ENCODE measurements around the gene LCN12.

LCN12 gene

GRCh38 chr9:136951541-136952320 lies at the start of gene LCN12:
Gene LCN12 (plus strand): TSS chr9:136952273. CDS start chr9:136952328, 55 bp downstream.
- no peak for DNase-seq (ENCODE audit: low read depth in 2 of 2)

DNA sequence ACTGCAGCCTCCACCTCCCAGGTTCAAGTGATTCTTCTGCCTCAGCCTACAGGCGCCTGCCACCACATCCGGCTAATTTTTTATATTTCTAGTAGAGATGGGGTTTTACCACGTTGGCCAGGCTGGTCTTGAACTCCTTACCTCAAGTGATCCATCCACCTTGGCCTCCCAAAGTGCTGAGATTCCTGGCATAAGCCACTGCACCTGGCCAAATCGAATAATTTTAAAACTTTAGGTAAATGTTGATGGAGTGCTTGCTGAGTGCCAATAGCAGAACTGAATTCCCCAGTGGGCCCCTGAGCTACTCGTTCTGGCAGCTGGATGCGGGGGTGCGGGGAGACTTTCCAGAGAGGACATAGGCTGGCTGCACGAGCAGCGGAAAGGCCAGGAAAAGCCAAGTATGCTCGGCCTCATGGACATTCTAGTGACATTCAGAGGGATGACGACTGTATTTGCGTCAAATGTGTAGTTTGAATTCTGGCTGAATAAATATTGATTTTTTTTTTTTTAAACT lies 49.0 kb upstream of the LCN12 start:
- DNase-seq (ENCODE audit: low read depth in 2 of 2): no peak

GRCh38 chr9:136906266-136906665 lies 45.8 kb upstream of the LCN12 start:
- no peak for DNase-seq (ENCODE audit: low read depth in 2 of 2)

DNA sequence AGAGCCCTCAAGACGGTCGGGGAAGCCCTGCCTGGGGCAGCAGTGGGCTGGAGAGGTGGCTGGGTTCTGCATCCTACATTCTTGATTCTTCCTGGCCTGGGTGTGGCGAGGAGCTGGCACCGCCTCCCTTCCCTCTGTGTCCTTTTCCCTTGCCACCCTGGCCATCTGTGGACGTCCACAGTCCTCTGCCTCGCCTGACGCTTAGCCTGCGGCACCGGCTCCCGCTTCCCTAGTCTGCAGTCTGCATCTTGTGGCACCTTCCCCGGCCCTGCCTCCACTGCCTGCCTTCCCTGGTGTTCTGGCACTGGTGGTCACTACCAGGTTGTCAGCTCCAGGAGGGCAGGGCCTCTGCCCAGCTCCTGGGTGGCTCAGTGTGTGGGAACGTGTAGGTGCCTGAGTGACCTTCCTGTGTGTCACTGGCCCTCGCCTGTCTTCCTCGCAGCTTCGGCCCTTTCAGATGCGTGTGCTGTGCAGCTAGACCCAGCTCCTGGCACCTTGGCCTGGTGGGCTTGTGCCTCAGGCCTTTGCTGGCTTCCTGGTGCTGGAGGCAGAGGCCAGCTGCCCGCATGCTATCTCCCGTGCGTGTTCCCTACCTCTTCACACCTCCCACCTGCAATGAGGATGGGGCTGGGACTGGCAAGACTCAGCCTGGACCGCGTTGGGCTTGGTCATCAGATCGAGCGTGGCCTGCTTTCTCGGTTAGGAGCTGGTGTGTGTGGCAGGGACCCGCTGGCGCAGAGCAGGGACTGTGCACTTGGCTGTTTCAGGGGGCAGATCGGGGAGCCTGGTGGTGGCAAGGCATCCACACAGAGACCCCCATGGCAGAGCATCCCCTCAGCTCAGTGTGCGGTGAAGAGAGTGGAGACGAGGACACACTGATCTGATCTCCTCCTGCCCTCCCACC lies 44.8 kb upstream of the LCN12 start:
- no peak for DNase-seq (ENCODE audit: low read depth in 2 of 2)

- no peak for DNase-seq (ENCODE audit: low read depth in 2 of 2)
These were observed 41.7 kb upstream of the LCN12 start for GRCh38 chr9:136910197-136910900.

GRCh38 chr9:136910901-136911245 lies 41.2 kb upstream of the LCN12 start:
- DNase-seq (ENCODE audit: low read depth in 2 of 2): no peak

GRCh38 chr9:136913701-136914438 lies 38.2 kb upstream of the LCN12 start:
- DNase-seq (ENCODE audit: low read depth in 2 of 2): no peak

- DNase-seq (ENCODE audit: low read depth in 2 of 2): no peak
These were observed 36.3 kb upstream of the LCN12 start for GRCh38 chr9:136915632-136916329.

DNA sequence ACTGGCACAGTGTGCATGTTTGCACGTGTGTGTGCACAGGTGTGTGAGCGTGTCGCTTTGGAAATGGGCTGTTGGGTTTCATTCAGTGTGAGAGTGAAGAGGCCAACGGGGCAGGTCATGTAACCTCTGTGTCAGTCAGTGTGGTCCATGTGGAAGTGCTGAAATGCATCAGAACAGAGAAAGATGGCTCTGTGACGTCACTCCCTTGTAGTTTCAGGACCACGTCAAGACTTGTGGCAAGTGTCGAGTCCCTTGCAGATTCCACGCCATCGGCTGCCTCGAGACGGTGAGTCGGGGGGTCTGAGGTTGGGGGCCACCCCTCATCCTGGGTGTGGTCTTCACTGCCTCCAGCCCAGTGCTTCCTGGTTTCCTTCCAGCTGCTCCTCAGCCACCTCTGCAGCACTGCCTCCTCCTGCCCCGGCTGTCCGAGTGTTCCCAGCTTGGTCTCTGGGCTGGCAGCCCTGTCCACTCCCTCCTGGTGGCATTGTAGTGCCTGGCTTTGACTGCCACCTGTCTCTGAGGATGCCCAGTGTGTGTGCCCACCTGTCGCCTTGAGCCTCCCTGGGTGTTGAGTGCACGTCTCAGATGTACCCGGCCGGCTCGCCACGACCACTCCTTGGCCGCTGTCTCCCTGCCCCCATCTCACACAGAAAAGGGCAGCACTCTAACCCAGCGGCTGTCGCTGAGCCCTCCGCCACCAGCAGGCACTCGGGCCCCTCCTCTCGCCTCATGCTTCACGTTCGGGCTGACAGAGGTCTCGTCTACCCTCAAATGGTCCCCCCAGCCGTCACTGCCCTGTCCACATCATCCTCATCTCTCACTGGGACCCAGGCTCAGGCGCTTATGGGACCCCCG lies 35.5 kb upstream of the LCN12 start:
- no peak for DNase-seq (ENCODE audit: low read depth in 2 of 2)

DNA sequence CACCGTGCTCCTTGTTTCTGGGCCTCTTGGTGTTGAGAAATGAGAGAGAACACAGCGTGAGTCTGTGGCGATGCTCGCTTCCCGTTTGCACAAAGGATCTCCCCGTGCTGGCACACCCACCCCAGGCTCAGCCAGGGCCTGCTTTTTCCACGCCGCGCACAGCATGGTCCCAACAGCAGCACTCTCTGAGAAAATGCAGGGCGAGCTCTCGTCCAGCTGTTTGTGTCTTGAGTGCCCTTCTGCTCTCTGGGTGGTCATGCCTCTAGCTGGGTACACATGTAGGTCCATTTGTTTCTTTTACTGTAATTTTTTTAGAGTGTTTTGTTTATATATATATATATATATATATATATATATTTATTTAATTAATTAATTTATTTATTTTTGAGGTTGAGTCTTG lies 34.2 kb upstream of the LCN12 start:
- DNase-seq (ENCODE audit: low read depth in 2 of 2): no peak

- DNase-seq (ENCODE audit: low read depth in 2 of 2): no peak
These were observed 32.0 kb upstream of the LCN12 start for GRCh38 chr9:136920069-136920468.

DNA sequence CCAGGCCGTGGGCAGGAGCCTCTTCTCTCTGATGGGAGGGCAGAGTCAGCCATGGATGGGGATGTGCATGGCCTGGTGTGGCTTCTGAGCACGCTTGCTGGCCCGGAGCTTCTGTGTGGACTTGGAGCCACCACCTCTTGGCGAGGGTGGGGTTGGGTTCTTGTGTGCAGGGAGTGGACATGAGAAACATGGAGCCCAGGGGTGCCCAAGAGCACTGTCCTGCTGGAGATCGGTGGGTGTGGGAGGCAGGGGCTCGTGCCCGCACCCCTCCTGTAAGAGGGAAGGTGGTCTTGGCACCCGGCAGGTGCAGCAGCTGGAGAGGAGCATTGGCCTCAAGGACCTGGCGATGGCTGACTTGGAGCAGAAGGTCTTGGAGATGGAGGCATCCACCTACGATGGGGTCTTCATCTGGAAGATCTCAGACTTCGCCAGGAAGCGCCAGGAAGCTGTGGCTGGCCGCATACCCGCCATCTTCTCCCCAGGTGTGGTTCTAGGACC lies 31.3 kb upstream of the LCN12 start:
- no peak for DNase-seq (ENCODE audit: low read depth in 2 of 2)

GRCh38 chr9:136921307-136921706 lies 30.8 kb upstream of the LCN12 start:
- no peak for DNase-seq (ENCODE audit: low read depth in 2 of 2)

GRCh38 chr9:136921718-136922117 lies 30.4 kb upstream of the LCN12 start:
- no peak for DNase-seq (ENCODE audit: low read depth in 2 of 2)

- DNase-seq (ENCODE audit: low read depth in 2 of 2): no peak
These were observed 29.5 kb upstream of the LCN12 start for GRCh38 chr9:136922540-136922939.

DNA sequence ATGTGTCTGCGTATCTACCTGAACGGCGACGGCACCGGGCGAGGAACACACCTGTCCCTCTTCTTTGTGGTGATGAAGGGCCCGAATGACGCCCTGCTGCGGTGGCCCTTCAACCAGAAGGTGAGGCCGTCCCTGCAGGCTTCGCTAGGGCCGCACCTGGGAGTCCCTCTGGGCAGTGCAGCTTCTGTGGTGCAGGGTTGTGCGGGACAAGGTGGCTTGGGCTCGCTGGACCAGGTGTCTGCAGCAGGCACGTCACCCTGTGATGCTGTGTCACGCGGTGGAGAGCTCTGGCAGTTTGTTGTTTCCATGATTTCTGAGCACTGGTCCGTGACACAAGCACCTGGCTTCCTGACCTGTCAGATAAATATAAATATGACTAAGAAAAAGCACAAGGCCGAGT lies 28.2 kb upstream of the LCN12 start:
- no peak for DNase-seq (ENCODE audit: low read depth in 2 of 2)

DNA sequence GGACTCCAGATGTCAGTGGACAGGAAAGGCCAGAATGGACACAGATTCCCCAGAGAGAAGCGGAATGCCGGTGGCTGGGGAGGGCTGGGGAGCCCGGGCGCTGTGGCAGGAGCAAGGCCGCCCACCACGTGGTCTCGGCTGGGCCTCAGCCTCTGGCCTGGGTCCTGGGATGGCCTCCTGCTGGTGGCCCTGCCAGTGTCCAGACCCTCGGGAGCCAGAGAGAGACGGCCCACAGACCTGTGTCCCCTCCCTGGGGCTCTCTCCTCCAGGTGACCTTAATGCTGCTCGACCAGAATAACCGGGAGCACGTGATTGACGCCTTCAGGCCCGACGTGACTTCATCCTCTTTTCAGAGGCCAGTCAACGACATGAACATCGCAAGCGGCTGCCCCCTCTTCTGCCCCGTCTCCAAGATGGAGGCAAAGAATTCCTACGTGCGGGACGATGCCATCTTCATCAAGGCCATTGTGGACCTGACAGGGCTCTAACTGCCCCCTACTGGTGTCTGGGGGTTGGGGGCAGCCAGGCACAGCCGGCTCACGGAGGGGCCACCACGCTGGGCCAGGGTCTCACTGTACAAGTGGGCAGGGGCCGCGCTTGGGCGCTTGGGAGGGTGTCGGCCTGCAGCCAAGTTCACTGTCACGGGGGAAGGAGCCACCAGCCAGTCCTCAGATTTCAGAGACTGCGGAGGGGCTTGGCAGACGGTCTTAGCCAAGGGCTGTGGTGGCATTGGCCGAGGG lies 26.5 kb upstream of the LCN12 start:
- DNase-seq (ENCODE audit: low read depth in 2 of 2): no peak

DNA sequence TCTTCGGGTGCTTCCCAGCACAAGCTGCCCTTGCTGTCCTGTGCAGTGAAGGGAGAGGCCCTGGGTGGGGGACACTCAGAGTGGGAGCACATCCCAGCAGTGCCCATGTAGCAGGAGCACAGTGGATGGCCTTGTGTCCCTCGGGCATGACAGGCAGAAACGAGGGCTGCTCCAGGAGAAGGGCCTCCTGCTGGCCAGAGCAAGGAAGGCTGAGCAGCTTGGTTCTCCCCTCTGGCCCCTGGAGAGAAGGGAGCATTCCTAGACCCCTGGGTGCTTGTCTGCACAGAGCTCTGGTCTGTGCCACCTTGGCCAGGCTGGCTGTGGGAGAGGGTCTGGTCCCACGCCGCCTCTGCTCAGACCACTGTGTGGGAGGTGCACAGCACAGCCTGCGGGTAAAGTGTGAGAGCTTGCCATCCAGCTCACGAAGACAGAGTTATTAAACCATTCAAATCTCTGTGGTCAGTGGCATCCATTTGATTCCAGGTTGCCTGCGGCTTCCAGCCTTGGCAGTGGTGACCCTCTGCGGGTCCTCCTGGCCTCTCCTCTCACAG lies 25.8 kb upstream of the LCN12 start:
- DNase-seq (ENCODE audit: low read depth in 2 of 2): no peak

GRCh38 chr9:136926749-136927148 lies 25.3 kb upstream of the LCN12 start:
- DNase-seq (ENCODE audit: low read depth in 2 of 2): no peak

Data from stimulated activated CD8-positive, alpha-beta memory T cell treated with anti-CD3 and anti-CD28 coated beads, Interleukin-7, amount 100 ng/mL, for 4 hours (primary cell).